GM21786 (cell line): ENCODE data around the gene HSPD1.

Experiments
- ATAC-seq: cut with Tn5 transposase; IDR thresholded peaks from one replicate; pipeline ENCODE4 v1.9.1; 2021; ENCODE audit not compliant: unreplicated experiment

HSPD1 gene

DNA sequence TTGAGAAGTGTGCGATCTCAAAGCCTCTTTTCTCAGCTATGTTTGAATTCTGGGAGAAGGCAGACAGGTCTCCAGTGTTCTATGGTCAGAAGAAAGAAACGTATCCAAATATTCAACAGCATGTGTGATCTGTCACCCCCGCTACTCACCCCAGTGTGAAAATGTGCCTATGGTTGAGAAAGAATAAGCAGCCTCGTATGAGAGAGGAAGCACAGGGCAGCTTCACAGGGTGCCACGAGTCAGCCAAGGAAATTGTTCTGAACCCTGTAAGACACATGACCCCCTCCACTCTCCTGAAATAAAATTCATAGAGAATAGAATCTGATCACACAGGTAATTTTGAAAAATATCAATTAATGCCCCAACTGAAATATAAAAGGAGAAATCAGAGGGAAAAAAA, 56.8 kb downstream of the HSPD1 start:
- ATAC-seq: no peak

- ATAC-seq: no peak
Observed at GRCh38 chr2:197437380-197437779, 62.3 kb downstream of the HSPD1 start.
